GM18519 (cell line): ENCODE results near the gene MAP2.
"Not testable (repeated sequence)": the region's sequence is repeated elsewhere in the genome, so short reads cannot be mapped to it uniquely, and the experiment has no call there.

Source experiments
- ATAC-seq: cut with Tn5 transposase; IDR thresholded peaks from one replicate; pipeline ENCODE4 v1.9.1; 2021; ENCODE audit warnings: mild to moderate bottlenecking, moderate library complexity; ENCODE audit not compliant: unreplicated experiment, low FRiP score

MAP2 gene

DNA sequence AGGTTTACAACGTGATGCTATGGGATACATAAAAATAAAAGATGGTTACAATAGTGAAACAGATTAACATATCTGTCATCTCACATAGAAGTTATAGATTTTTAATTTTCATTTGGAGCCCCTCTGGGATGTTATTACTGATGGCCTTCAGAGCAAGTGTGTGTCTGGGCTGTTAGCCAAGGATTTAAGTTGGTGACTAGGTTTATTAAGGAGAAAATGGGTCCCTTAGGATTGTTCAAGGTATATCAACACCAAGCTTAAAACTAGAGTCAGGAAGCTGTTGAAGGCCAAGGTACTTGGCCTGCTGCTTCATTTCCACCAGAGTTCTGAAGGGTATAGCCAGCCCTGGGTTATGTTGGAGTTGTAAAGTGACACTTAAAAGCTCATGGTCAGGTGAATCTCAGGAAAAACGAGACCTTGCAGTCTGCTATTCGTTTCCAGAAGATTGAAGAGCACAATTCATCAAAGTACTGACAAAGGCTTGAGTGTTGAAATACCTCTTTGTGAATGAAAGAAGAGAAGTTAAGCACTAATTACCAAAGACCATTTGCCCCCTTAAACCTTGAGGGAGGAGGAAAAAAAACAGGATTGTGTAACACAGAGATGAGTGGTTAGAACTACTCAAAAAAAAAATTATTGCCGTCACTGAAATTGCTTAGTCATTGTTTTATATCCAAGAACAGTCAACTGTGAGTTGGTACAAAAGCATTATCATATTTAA, 48.4 kb downstream of the MAP2 start:
- ATAC-seq: no peak

DNA sequence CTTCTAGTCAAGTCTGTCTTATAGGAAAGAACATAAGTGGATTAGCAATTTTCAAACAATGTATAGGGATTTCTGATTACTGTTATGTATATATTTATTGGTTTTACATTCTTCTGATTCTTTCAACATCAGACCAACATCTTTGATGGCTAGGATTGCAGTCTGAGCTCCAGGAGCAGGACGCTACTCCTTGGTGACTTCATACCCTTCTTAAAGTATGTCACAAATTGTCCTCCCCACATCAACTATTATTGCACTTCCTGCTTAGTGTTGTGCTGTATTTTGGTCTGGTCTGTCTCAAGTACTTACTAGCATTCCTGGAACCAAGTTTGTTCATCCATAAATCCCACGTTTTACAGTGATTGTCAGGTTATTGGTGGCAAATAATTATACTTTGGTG, 49.0 kb downstream of the MAP2 start:
- no peak for ATAC-seq

DNA sequence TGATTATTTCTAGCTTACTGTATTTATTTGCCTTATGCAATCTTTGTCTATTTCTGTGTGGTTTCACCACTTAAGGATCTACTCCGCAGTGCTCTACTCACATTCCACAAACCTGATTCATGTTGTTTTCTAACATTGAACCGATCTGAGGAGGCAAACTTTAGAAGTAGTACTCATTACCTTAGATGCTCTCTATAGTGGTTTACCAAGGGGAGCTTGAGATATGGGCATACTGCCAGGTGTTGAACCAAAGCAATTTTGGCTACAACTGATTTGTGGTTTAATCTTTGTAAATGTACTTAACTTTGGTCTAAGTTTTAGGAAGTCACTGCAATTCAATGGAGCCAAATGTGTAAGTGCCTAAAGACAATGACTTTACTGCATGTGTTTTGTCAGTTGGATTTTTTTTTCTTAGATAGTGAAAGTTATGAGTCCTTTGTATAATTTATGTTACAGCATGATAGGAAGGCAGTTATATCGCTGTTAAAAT, 50.1 kb downstream of the MAP2 start:
- no peak for ATAC-seq

DNA sequence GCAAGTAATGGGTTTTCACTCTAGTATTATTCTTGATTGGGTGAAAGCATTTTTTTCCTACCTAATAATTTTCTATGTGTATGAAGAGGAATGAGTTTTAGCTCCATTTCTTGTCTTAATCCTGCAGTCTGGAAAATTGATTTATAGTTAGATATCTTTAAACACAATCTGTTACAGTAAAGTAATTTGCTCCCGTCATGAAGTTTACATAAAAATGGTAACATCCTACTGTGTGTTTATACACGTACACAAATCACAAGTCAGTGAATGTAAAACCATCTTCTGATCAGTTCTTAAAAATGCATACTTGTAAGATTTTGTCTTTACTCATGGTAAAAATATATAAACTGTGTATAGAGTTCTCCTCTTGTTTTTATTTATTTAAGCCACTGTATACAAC, 51.1 kb downstream of the MAP2 start:
- no peak for ATAC-seq

DNA sequence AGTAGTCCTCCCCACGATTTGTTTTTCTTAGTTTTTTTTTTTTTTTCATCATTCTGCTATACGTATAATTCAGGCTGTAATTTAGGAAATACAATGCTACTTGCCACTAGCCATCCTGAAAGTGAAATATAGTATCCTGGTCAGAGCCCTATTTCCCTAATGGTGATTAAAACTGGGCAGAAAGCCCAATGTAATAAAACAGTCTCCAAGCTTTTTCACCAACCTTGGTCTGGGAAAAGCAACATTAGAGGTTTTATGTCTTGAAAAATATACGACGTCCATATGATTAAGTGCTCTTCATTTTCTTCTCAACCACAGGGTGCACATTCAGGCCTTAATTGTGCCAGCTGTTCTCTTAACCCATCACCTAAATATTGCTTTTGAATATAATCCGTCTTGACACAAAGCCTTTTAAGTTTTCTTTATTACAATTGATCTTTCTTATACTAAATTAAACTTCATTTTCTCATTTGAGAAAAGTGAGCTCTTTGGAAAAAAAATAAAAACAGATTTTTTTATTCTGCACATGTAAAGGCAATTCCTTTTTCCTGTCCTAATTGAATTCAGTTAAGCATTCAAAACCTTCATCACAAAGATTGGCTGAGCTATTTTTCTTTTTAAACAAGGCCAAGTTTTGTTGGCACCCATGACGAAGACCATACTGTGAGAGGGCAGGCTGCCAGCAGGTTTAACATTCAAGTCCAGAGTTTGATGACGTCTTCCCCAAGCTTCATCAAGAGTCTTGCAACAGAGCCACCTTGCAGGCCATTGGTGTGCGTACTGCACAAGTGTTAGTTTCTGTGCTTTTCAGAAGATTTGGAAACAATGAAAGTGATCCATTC, 52.7 kb downstream of the MAP2 start:
- no peak for ATAC-seq

DNA sequence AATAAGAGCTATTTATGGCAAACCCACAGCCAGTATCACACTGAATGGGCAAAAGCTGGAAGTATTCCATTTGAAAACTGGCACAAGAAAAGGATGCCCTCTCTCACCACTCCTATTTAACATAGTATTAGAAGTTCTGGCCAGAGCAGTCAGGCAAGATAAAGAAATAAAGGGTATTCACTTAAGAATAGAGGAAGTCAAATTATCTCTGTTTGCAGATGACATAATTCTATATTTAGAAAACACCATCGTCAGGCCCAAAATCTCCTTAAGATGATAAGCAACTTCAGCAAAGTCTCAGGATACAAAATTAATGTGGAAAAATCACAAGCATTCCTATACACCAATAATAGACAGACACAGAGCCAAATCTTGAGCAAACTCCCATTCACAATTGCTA, 68.4 kb downstream of the MAP2 start:
- not testable (repeated sequence) for ATAC-seq

DNA sequence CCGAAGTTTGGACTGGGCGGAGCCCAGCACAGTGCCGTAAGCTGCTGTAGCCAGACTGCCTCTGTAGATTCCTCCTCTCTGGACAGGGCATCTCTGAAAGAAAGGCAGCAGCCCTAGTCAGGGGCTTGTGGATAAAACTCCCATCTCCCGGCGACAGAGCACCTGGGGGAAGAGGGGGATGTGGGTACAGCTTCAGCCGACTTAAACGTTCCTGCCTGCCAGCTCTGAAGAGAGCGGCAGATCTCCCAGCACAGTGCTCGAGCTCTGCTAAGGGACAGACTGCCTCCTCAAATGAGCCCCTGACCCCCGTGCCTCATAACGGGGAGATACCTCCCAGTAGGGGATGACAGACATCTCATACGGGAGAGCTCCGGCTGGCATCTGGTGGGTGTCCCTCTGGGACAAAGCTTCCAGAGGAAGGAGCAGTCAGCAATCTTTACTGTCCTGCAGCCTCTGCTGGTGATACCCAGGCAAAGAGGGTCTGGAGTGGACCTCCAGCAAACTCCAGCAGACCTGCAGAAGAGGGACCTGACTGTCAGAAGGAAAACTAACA, 71.3 kb downstream of the MAP2 start:
- ATAC-seq: not testable (repeated sequence)

DNA sequence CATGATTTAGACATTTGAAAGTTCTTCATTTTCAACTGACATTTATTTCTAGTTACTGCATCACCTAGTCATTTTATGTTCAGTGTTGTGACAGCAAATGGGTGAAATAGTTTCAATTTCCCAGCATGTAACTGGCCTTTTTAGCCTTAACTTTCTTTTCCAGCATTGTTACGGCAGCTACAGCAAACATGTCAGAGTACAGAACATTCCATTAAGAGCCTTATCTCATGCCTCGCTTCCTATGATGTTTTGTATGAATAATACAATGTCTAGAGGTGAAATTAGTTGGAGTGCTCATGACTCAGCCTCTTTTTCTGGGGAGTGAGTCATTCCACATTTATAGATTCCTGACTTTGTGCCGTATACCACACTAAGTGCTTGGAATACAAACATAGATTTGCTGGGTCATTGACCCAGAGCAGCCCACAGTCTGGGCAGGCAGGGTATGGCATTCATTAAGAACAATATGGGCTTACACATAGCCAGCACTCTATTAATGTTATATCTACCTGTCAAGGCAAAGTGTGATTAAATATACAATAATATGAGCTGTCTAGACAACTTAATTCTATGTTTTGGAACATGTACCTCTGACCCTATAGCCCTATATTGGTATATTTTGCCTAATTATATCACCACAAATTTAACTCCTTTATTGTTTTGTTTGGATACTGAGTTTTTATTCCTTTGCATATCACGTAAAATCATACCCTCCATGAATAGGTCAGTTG, 72.2 kb downstream of the MAP2 start:
- no peak for ATAC-seq

DNA sequence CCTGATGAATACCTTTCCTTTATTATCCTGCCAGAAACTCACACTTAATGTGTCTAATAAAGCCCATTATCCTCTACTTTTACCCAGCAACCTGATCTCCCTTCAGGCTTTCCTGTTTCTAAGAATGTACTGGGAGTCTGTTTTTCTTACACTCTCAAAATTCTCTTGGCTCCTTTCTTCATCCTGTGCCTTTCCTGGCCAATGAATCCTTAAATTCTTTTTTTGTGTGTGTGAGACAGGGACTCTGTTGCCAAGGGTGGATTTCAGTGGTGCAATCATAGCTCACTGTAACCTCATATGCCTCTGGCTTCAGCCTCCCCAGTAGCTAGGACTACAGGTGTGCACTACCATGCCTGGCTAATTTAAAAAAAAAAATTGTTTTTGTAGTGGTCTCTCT, 72.7 kb downstream of the MAP2 start:
- no peak for ATAC-seq

DNA sequence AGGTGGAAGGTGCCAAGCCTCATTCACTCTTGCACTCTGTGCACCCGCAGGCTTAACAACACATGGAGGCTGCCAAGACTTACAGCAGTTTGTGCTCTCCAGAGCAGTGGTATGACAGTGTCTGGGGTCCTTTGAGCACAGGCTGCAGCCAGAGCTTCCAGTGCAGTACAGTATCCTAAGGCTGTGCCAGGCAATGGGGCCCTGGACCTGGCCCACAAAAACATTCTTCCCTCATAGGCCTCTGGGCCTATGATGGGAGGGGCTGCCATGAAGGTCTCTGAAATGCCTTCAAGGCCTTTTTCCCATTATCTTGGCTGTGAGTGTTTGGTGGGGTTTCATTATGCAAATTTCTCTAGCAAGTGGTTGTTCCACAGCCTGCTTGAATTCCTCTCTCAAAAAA, 74.8 kb downstream of the MAP2 start:
- ATAC-seq: no peak

DNA sequence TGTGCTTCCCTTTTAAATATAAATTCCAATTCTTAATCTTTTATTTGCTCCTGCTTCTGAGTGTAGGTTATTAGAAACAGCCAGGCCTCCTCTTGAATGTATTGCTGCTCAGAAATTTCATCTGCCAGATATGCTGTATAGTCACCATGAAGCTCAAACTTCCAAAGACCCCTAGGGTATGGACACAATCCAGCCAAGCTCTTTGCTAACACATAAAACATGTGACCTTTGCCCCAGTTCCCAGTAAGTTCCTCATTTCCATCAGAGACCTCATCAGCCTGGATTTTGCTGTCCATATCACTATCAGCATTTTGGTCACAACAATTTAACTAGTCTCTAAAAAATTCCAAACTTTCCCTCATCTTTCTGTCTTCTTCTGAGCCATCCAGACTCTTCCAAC, 75.2 kb downstream of the MAP2 start:
- no peak for ATAC-seq

DNA sequence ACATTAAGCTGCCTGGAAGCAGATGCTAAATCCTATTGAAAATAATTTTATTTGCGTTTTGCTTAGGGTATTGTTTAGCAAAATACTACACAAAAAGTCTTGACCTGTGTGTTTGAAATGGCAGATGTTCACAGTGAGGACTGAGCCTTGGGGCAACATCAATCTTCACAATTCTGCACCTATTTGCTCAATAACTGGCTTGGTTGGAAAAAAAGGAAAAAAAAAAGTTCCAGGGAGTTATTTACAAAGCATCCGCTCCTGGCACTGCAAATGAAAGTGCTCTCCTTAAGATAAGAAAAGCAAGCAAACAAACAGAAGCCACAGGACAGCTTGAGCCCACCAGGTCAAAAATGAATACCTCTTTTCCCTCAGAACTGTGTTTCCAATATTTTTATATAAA, 77.7 kb downstream of the MAP2 start:
- ATAC-seq: no peak

DNA sequence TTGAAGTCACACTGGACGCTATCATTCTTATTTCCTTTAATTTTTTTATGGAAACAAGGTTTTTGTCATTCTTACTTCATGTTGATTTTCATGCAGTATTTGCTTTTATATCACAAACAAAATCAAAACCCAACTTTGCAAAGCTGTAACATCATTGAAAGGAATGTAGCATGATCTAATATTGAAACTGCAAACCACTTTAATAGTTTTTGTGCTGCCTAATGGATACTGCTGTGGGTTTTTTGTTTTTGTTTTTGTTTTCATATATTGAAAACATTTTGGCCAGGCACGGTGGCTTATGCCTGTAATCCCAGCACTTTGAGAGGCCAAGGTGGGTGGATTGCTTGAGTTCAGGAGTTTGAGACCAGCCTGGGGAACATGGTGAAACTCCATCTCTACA, 81.6 kb downstream of the MAP2 start:
- no peak for ATAC-seq

DNA sequence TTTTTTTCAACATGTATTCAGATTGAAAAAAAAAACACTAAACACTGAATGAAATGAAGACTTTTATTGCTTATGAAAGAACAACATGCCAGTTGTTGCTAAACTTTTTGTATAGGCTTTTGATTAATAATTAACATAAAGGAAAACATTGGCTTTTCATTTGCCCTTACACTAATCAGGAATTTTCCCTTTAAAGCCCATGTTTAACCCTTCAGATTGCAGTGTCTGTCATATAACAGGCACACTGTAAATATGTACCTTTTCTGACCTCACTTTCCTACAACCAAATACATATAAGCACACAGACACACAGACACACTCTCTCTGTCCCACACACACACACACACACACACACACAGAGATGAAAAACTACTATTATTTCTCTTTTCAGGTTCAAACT, 84.4 kb downstream of the MAP2 start:
- no peak for ATAC-seq

DNA sequence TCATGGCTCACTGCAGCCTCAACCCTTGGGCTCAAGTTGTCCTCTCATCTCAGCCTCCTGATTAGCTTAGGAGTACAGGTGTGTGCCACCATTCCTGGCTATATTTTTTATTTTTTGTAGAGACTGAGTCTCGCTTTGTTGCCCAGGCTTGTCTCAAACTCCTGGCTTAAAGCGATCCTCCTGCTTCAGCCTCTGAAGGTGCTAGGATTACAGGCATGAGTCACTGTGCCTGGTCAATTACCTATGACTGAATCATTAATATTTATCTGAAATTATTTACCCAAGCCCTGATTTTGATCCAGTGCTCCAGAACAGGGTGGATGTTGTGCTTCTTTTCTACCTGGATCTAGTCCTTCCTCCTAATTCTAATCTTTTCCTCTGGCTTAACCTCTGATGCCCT, 87.8 kb downstream of the MAP2 start:
- ATAC-seq: no peak

DNA sequence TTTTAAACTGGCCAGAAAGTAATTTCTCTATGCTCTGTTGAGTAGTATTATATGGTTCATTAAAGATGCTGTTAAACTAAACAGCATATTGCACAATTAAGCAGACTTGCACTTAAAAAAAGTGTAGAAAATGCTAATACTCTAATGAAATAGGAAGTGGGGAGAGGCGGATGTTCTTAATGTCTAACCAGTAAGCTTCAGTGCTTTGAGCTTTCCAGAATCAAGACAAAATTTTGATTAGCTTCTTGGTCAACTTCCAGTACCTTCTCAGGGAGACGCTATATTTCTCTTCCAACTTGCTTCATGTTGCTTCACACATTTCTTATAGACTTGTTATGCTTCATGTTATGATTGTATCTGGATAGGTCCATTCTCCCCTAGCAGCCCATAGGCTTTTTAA, 89.1 kb downstream of the MAP2 start:
- ATAC-seq: no peak

DNA sequence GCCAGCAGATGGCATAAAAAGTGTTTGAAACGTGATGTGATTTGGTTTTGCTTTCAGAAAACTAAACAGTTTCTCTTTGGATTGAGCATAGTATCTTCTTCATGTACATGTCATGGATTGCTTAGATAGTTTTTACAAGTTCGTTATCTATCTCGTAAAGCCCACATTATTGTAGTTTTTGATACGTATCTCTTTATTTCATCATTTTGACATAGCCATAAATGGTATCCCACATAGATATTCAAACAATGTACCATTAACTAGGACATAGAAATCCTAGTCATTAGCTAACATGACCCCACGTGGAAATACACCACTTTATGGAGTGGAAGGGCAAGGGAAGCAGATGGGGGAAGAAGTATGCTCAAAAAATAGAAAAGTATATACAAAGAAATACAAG, 93.6 kb downstream of the MAP2 start:
- ATAC-seq: no peak

DNA sequence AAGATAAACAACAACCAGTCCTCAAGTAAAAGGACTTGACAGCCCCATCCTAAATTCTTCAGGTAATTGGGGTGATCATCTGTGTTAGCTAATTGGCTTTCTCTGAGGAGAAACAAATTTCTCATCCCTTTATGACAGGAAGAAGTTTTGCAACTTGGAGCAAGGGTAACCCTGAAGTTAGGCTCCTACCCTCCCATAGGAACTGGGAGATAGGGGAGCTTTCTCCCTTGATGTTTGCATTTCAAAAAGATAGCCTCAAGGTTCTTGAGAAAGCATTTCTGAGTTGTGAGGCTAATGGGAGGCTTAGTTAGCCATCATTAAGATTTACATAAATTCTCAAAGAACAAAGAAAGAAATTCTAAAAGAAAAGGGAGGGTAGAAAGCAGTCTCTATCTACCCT, 95.4 kb downstream of the MAP2 start:
- ATAC-seq: no peak

DNA sequence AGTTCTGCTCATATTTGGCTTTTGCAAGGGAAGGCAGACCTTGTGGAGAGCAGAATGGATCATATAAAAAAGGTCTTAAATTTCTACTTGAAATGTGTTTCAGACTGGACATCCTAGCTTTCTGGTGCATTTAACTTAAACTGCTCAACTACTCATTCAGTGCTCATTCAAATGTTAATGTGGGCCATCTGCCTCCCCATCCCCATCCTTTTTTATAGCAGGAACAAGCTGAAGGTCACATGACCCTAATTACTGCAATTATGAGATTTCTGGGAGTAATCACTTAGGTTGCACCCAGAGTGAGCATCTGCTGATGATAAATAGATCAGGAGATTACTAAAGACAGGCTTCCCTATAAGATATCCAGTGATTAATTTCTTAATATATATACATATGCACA, 96.1 kb downstream of the MAP2 start:
- no peak for ATAC-seq

DNA sequence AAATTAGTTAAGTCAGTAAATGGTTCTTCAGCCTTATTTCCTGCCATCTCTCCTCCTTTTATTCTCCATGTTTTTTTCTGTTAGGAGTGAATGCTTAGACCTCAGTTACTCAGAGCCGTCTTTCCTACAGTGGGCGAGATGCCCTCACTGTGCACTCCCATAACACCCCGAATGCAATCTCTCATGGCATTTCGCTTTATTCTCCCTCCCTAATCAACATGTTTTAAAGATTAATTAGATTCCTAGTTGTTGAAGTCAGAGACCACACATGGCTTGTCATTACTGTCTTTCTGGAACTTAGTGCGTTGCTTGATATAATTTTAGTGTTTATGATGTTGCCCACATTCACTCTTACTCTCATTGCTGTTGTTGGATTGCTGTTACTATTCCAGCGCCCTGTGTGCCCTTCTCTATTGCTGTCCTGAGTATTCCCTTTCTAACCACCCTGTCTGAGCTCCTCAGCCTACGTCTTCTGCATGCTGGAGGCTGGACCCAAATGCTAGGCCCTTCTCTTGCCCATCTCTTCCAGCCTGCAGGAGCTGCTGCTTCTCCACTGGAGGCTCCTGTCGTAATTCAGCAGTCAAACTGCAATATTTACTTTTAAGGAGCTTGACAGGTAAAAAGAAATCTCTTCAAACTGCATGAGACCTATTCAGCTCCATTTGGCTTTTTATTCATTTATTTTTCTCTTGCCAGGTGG, 99.3 kb downstream of the MAP2 start:
- ATAC-seq: no peak
